H1 (cell line): Measurements from ENCODE around the gene GLRX3. TPM values are rescaled to one million over a fixed set of nuclear protein-coding genes. Genes with fewer than 3 reads are reported as not detected.

ENCODE experiments used
- CTCF ChIA-PET: fragments of 300-600 bp; sonication (Branson Sonifier 250); formaldehyde crosslinking; loops from one replicate; lab custom pipeline; 2021; ENCODE audit not compliant: partially characterized antibody; lab: Charles Lee
- POLR2A ChIA-PET: fragments of 300-600 bp; sonication (Branson Sonifier 250); formaldehyde crosslinking; loops from one replicate; lab custom pipeline; 2021; ENCODE audit warnings: inconsistent platforms; ENCODE audit not compliant: partially characterized antibody; lab: Charles Lee
- DNase-seq, 2 experiments: peaks; one replicate each; pipeline versions ENCODE4 v3.0.0 to v3.0.0-alpha.2; 2010 to 2022; ENCODE audit warnings: low spot score in 2 of 2, low read depth in 1 of 2, mixed read lengths in 1 of 2
- FAIRE-seq: peaks from 2 replicates; lab custom pipeline; 2011; peaks lifted over from hg19 to GRCh38; lab: Jason Lieb, UNC
- H2AFZ ChIP-seq: 2 replicates; pipeline ENCODE4 v1.8.1; 2012; ENCODE audit warnings: low read length, inconsistent platforms
- H2AK5ac ChIP-seq: 2 replicates; pipeline ENCODE4 v1.6.1; 2013; ENCODE audit warnings: low read depth, low read length
- H2BK120ac ChIP-seq: replicated peaks from 2 replicates; pipeline ENCODE3; 2013; ENCODE audit warnings: low read depth, low read length, inconsistent platforms
- H2BK12ac ChIP-seq: 2 replicates; pipeline ENCODE4 v1.6.1; 2013; ENCODE audit warnings: low read depth, low read length
- H2BK15ac ChIP-seq: 2 replicates; pipeline ENCODE4 v1.6.1; 2013; ENCODE audit warnings: low read length
- H2BK20ac ChIP-seq: 2 replicates; pipeline ENCODE4 v1.6.1; 2013; ENCODE audit warnings: low read length
- H2BK5ac ChIP-seq: 2 replicates; pipeline ENCODE4 v1.6.1; 2013; ENCODE audit warnings: low read depth, low read length
- H3K14ac ChIP-seq: 2 replicates; pipeline ENCODE4 v1.6.1; 2013; ENCODE audit warnings: inconsistent platforms; ENCODE audit not compliant: insufficient read length
- H3K18ac ChIP-seq: 2 replicates; pipeline ENCODE4 v1.6.1; 2013; ENCODE audit warnings: low read length; ENCODE audit errors: extremely low read depth
- H3K23ac ChIP-seq: 2 replicates; pipeline ENCODE4 v1.6.1; 2013; ENCODE audit warnings: inconsistent platforms; ENCODE audit not compliant: insufficient read length
- H3K23me2 ChIP-seq: 2 replicates; pipeline ENCODE4 v1.6.1; 2013; ENCODE audit warnings: low read depth, low read length
- H3K27ac ChIP-seq: 2 replicates; pipeline ENCODE4 v1.6.1; 2011; ENCODE audit warnings: low read depth, low read length, inconsistent platforms
- H3K27me3 ChIP-seq, 4 experiments: replicated peaks in 1 of 4; 1 replicate in 1 of 4; 2 replicates in 3 of 4; pipeline versions ENCODE4 v1.6.1 to v1.8.1; 2011 to 2013; ENCODE audit warnings: low read length in 3 of 4, mild to moderate bottlenecking in 3 of 4, inconsistent platforms in 2 of 4, mixed read lengths in 2 of 4, moderate library complexity in 1 of 4; ENCODE audit not compliant: control insufficient read depth in 3 of 4, insufficient read depth in 3 of 4; ENCODE audit errors: extremely low read depth in 1 of 4
- H3K36me3 ChIP-seq, 4 experiments: 2 replicates each; pipeline versions ENCODE4 v1.6.1 to v1.8.1; 2011 to 2013; ENCODE audit warnings: mild to moderate bottlenecking in 4 of 4, low read length in 3 of 4, moderate library complexity in 2 of 4, control low read depth in 1 of 4, inconsistent platforms in 1 of 4; ENCODE audit not compliant: insufficient read depth in 4 of 4, control insufficient read depth in 2 of 4
- H3K4ac ChIP-seq: replicated peaks from 2 replicates; pipeline ENCODE3; 2013; ENCODE audit warnings: low read length, low read depth, mixed read lengths, inconsistent platforms; ENCODE audit not compliant: insufficient read length
- H3K4me1 ChIP-seq, 4 experiments: replicated peaks in 1 of 4; 1 replicate in 1 of 4; 2 replicates in 3 of 4; pipeline versions ENCODE4 v1.6.1 to v1.8.1; 2011 to 2013; ENCODE audit warnings: low read length in 3 of 4, inconsistent platforms in 2 of 4, mixed read lengths in 1 of 4; ENCODE audit not compliant: insufficient read depth in 4 of 4, control insufficient read depth in 3 of 4
- H3K4me2 ChIP-seq, 2 experiments: 2 replicates each; pipeline versions ENCODE4 v1.6.1 to v1.8.1; 2011 to 2013; ENCODE audit warnings: low read depth in 2 of 2, low read length in 2 of 2, control low read depth in 1 of 2, inconsistent platforms in 1 of 2, mild to moderate bottlenecking in 1 of 2; ENCODE audit not compliant: insufficient read depth in 1 of 2
- H3K4me3 ChIP-seq, 4 experiments: fragments of 200-600, 300-600 bp in 1 of 4; sonication (generic), shearing (Covaris generic), sonication (Bioruptor Twin) in 1 of 4; 2 replicates each; pipeline versions ENCODE4 v1.5.1 to v1.8.1; 2011 to 2016; ENCODE audit warnings: low read length in 4 of 4, low read depth in 3 of 4, control low read depth in 2 of 4, inconsistent platforms in 2 of 4, mild to moderate bottlenecking in 2 of 4, mixed read lengths in 1 of 4, moderate library complexity in 1 of 4; ENCODE audit not compliant: insufficient read depth in 2 of 4; ENCODE audit errors: extremely low read depth in 1 of 4
- H3K56ac ChIP-seq: replicated peaks from 2 replicates; pipeline ENCODE3; 2013; ENCODE audit warnings: low read depth, mild to moderate bottlenecking, mixed read lengths, low read length, inconsistent platforms; ENCODE audit not compliant: insufficient read length
- H3K79me1 ChIP-seq: 2 replicates; pipeline ENCODE4 v1.6.1; 2013; ENCODE audit warnings: low read depth, low read length, control low read depth
- H3K79me2 ChIP-seq, 2 experiments: 2 replicates each; pipeline versions ENCODE4 v1.6.1 to v1.8.1; 2012 to 2013; ENCODE audit warnings: low read length in 2 of 2, mild to moderate bottlenecking in 2 of 2, inconsistent platforms in 1 of 2; ENCODE audit not compliant: insufficient read depth in 2 of 2, control insufficient read depth in 1 of 2
- H3K9ac ChIP-seq, 4 experiments: replicated peaks in 1 of 4; 1 replicate in 1 of 4; 2 replicates in 3 of 4; pipeline versions ENCODE4 v1.6.1 to v1.8.1; 2011 to 2013; ENCODE audit warnings: low read depth in 3 of 4, low read length in 3 of 4, control low read depth in 2 of 4, mild to moderate bottlenecking in 2 of 4, moderate library complexity in 2 of 4, inconsistent platforms in 1 of 4; ENCODE audit errors: extremely low read depth in 1 of 4
- H3K9me3 ChIP-seq, 2 experiments: 2 replicates each; pipeline versions ENCODE4 v1.6.1 to v1.8.1; 2012 to 2013; ENCODE audit warnings: mild to moderate bottlenecking in 2 of 2, moderate library complexity in 2 of 2, control low read depth in 1 of 2, inconsistent platforms in 1 of 2, low read depth in 1 of 2, low read length in 1 of 2, mixed read lengths in 1 of 2; ENCODE audit not compliant: insufficient read depth in 2 of 2
- H4K20me1 ChIP-seq, 2 experiments: replicated peaks in 1 of 2; 2 replicates each; pipeline versions ENCODE3 to v1.8.1; 2011 to 2013; ENCODE audit warnings: inconsistent platforms in 2 of 2, low read length in 2 of 2, mild to moderate bottlenecking in 1 of 2; ENCODE audit not compliant: insufficient read depth in 2 of 2, control insufficient read depth in 1 of 2
- H4K5ac ChIP-seq: 2 replicates; pipeline ENCODE4 v1.6.1; 2013; ENCODE audit warnings: low read length, low read depth, mixed read lengths, inconsistent platforms; ENCODE audit not compliant: insufficient read length
- H4K8ac ChIP-seq: 2 replicates; pipeline ENCODE4 v1.8.0; 2013; ENCODE audit warnings: mild to moderate bottlenecking, moderate library complexity, low read length, inconsistent platforms; ENCODE audit not compliant: insufficient read depth; ENCODE audit errors: extremely low read depth
- H4K91ac ChIP-seq: replicated peaks from 2 replicates; pipeline ENCODE3; 2013; ENCODE audit warnings: low read length, mixed read lengths, inconsistent platforms; ENCODE audit not compliant: insufficient read length
- BRCA1 ChIP-seq: IDR thresholded peaks from 2 replicates; pipeline ENCODE4 v1.6.1; 2012; ENCODE audit warnings: low read depth, low read length, improper control_type of control experiment
- CBX8 ChIP-seq: fragments of 300-800, 300-1000 bp; sonication (generic); IDR thresholded peaks from 2 replicates; pipeline ENCODE4 v1.7.1; 2016; ENCODE audit warnings: low read depth, low read length, borderline replicate concordance
- POLR2A ChIP-seq, 2 experiments: IDR thresholded peaks; 1 replicate in 1 of 2; 2 replicates in 1 of 2; pipeline ENCODE4 v1.6.1; 2011; ENCODE audit warnings: low read depth in 2 of 2, low read length in 2 of 2, mild to moderate bottlenecking in 2 of 2; ENCODE audit errors: control extremely low read depth in 1 of 2
- RBBP5 ChIP-seq: IDR thresholded peaks from 2 replicates; pipeline ENCODE4 v1.7.1; 2012; ENCODE audit warnings: low read depth, mild to moderate bottlenecking, inconsistent platforms, low read length, moderate library complexity, borderline replicate concordance
- WGBS, 2 experiments: shearing (Covaris generic) in 1 of 2; methylation state at CpG; one replicate each; pipeline versions ENCODE4 v1.1.6 to v1.1.7; 2013 to 2015; ENCODE audit warnings: low lambda C conversion rate in 2 of 2, mixed read lengths in 2 of 2, inconsistent platforms in 1 of 2, low coverage in 1 of 2, missing lambda C conversion rate in 1 of 2; ENCODE audit not compliant: insufficient replicate concordance in 2 of 2, insufficient coverage in 1 of 2, insufficient read length in 1 of 2; ENCODE audit errors: extremely low coverage in 1 of 2, missing lambda C conversion rate in 1 of 2; 5-methylcytosine and 5-hydroxymethylcytosine counted together
- polyA plus RNA-seq, 7 experiments: library from polyadenylated mRNA; depleted of rRNA in 3 of 7; stranded (reverse) in 5 of 7; unstranded in 2 of 7; fragments of >200 nt in 5 of 7; fragments of 200-250 nt in 2 of 7; gene quantifications; 1 replicate in 5 of 7; 2 replicates in 1 of 7; 4 replicates in 1 of 7; pipeline versions ENCODE4 v1.2.1 to v1.2.3, GENCODE V29; 2011 to 2013; ENCODE audit warnings: missing spikeins in 2 of 7, mixed read lengths in 2 of 7
- total RNA-seq: library from RNA; stranded (reverse); fragmentation: NEBNext Ultra II Directional; extraction: Animal tissue kit (Norgen Biotek cat#: 25700); gene quantifications from 2 replicates; pipeline ENCODE4 v1.2.1, GENCODE V29; 2021

The GLRX3 gene
- total and polyA plus RNA-seq, 2 of the 8 experiments (the other 6 are each of a cell fraction or from before 2014, with no cell fraction given), result 59.9 to 157 TPM

DNA sequence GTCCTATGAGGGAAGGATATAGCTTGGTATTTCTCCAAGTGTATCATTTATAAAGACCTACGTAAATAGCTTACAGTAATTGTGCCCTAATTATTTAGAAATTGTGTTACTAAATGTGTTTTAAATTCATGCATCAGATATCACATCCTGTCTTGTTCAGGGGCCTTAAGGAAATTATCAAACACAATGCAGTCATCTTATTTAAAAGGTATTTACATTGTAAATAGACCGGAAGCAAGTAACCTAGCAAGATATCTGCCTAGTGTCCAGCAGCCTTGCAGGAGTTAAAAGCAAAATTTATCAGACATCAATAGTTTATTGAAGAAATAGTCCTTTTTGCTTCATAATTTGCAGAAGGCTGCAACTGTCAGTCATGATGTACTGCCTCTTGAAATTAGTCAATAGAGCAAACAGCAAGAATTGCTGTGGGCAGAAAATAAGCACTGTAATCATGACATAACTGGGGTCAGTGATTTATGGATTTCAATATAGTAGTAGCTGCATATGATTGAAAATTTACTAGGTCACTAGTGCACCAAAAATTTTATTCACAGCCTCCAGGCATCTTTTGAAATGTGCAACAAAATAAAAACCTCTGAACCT is 23.1 kb downstream of the GLRX3 start:
- H3K9me3 ChIP-seq, result no peaks in the 10 kb centered on the region
- H3K14ac ChIP-seq, result no peak overlapping the region
- POLR2A ChIA-PET, result interaction anchor here (1.0 to 1.7 kb wide), 2 partner anchors 10 to 49 kb away, joined by 3 to 5 read pairs; partner anchors contain the start of gene C10orf143
- no peak overlapping the region for H4K91ac ChIP-seq
- no peak overlapping the region for H2BK12ac ChIP-seq
- CTCF ChIA-PET, result interaction anchor here (0.7 to 1.9 kb wide), 7 partner anchors 10 to 59 kb away, joined by 3 to 7 read pairs (median 4); partner anchors contain the start of gene C10orf143
- H4K5ac ChIP-seq, result no peak overlapping the region
- no peak overlapping the region for H4K8ac ChIP-seq
- no peak overlapping the region for H3K4ac ChIP-seq
- H3K27me3 ChIP-seq, result no peaks in the 10 kb centered on the region
- no peaks in the 10 kb centered on the region for H3K23me2 ChIP-seq
- H3K56ac ChIP-seq, result no peak overlapping the region
- no peak overlapping the region for H2AK5ac ChIP-seq
- H3K18ac ChIP-seq, result no peak overlapping the region
- H2BK120ac ChIP-seq, result no peak overlapping the region
- no peak overlapping the region for H2AFZ ChIP-seq
- H3K4me1 ChIP-seq, result peaks cover 0 to 5% (median 3%) of the 10 kb centered on the region in 4 experiments; a peak in 3 of 7 replicates
- peaks cover 0 to 51% of the 10 kb centered on the region in 2 experiments; a peak in 2 of 4 replicates for H3K79me2 ChIP-seq
- H2BK5ac ChIP-seq, result no peak overlapping the region
- H4K20me1 ChIP-seq, result peaks cover 6 to 12% of the 10 kb centered on the region in 2 experiments
- peaks cover 5 to 24% (median 6%) of the 10 kb centered on the region in 4 experiments; a peak in 6 of 8 replicates for H3K36me3 ChIP-seq
- no peak overlapping the region for H3K4me3 ChIP-seq
- H3K4me2 ChIP-seq, result no peak overlapping the region
- H2BK20ac ChIP-seq, result no peak overlapping the region
- H3K27ac ChIP-seq, result no peak overlapping the region
- H3K9ac ChIP-seq, result no peak overlapping the region
- no peak overlapping the region for H3K23ac ChIP-seq
- peaks cover 6% of the 10 kb centered on the region; the same call in 1 of the 2 replicates for H3K79me1 ChIP-seq
- H2BK15ac ChIP-seq, result no peak overlapping the region
- 80% methylated on average over 2 of the region's 2 CpGs; no CpG with 5 or more reads in 1 of the 2 experiments for WGBS, 2 experiments
- DNase-seq (no peak), FAIRE-seq (no peak)
- TF ChIP-seq BRCA1 (no peak), CBX8 (no peak), POLR2A (IDR thresholded peaks at IDR 0.05; ENCODE audit: control extremely low read depth in 1 of 2, low read depth in 2 of 2, low read length in 2 of 2) (no peak), RBBP5 (no peak)
